HepG2 (cell line): Measurements from ENCODE around the gene GABRR2. TPM values are rescaled to one million over a fixed set of nuclear protein-coding genes. Genes with fewer than 3 reads are reported as not detected.

Experiments
- AKAP8 ChIP-seq: sonication (generic); formaldehyde crosslinking; IDR thresholded peaks from 2 replicates; pipeline ENCODE4 v1.5.1; 2020; ENCODE audit warnings: mild to moderate bottlenecking, missing genetic modification reagents
- BRD4 ChIP-seq: sonication (generic); formaldehyde crosslinking; IDR thresholded peaks from 2 replicates; pipeline ENCODE4 v1.4.0; 2020; ENCODE audit warnings: missing genetic modification reagents
- ETV6 ChIP-seq: sonication (generic); formaldehyde crosslinking; conservative IDR thresholded peaks from 2 replicates; pipeline ENCODE4 v1.4.0; 2020; ENCODE audit warnings: missing genetic modification reagents
- FOXK2 ChIP-seq: fragments of 450-650 bp; IDR thresholded peaks from 2 replicates; pipeline ENCODE4 v1.6.1; 2016
- HOXA3 ChIP-seq: sonication (generic); formaldehyde crosslinking; IDR thresholded peaks from 2 replicates; pipeline ENCODE4 v1.5.0; 2020; ENCODE audit warnings: missing genetic modification reagents
- JARID2 ChIP-seq: sonication (generic); formaldehyde crosslinking; IDR thresholded peaks from 2 replicates; pipeline ENCODE4 v1.8.1; 2023; ENCODE audit warnings: missing genetic modification reagents, inconsistent platforms; ENCODE audit not compliant: insufficient replicate concordance
- MAZ ChIP-seq, 2 experiments: sonication (generic) in 1 of 2; formaldehyde crosslinking in 1 of 2; IDR thresholded peaks; 2 replicates each; pipeline versions ENCODE4 v1.5.0 to v1.6.1; 2012 to 2020; ENCODE audit warnings: low read depth in 2 of 2, mild to moderate bottlenecking in 2 of 2, borderline replicate concordance in 1 of 2, improper control_type of control experiment in 1 of 2, low read length in 1 of 2, missing genetic modification reagents in 1 of 2, moderate library complexity in 1 of 2
- PHF8 ChIP-seq: sonication (generic); formaldehyde crosslinking; IDR thresholded peaks from 2 replicates; pipeline ENCODE4 v1.5.0; 2020; ENCODE audit warnings: missing genetic modification reagents
- POLR2AphosphoS2 ChIP-seq: IDR thresholded peaks from 2 replicates; pipeline ENCODE4 v1.6.1; 2011; ENCODE audit warnings: low read depth, low read length, improper control_type of control experiment
- RAD51 ChIP-seq: fragments of 450-650 bp; IDR thresholded peaks from 2 replicates; pipeline ENCODE4 v1.6.1; 2016; ENCODE audit warnings: borderline replicate concordance
- SRSF9 ChIP-seq: fragments of 200-400 bp; formaldehyde crosslinking; IDR thresholded peaks from 2 replicates; pipeline ENCODE4 v1.6.1; 2018; ENCODE audit warnings: borderline replicate concordance, mild to moderate bottlenecking, low read depth, low read length; ENCODE audit not compliant: insufficient read depth, poor library complexity, severe bottlenecking
- ZC3H4 ChIP-seq: sonication (generic); formaldehyde crosslinking; IDR thresholded peaks from 2 replicates; pipeline ENCODE4 v1.4.0; 2020; ENCODE audit warnings: missing genetic modification reagents, borderline replicate concordance
- ZNF253 ChIP-seq: sonication (generic); formaldehyde crosslinking; IDR thresholded peaks from 2 replicates; pipeline ENCODE4 v1.8.0; 2022; ENCODE audit warnings: mild to moderate bottlenecking, missing genetic modification reagents, borderline replicate concordance
- ZNF572 ChIP-seq: sonication (generic); formaldehyde crosslinking; IDR thresholded peaks from 2 replicates; pipeline ENCODE4 v1.5.1; 2020; ENCODE audit warnings: mild to moderate bottlenecking, missing genetic modification reagents
- ZNF75D ChIP-seq: sonication (generic); formaldehyde crosslinking; IDR thresholded peaks from 2 replicates; pipeline ENCODE4 v1.8.1; 2023; ENCODE audit warnings: missing genetic modification reagents, mild to moderate bottlenecking, borderline replicate concordance
- ZSCAN9 ChIP-seq: IDR thresholded peaks from 2 replicates; pipeline ENCODE4 v1.6.1; 2016; ENCODE audit warnings: borderline replicate concordance
- polyA plus RNA-seq, 8 experiments: library from polyadenylated mRNA; depleted of rRNA in 3 of 8; stranded (reverse) in 7 of 8; unstranded in 1 of 8; fragments of >200 nt; fragmentation: Illumina TruSeq in 4 of 8; extraction: Trizol in 4 of 8; gene quantifications; 2 replicates each; pipeline versions ENCODE4 v1.2.1 to v1.2.3, GENCODE V29; 2011 to 2016; ENCODE audit warnings: low read depth in 4 of 8, missing spikeins in 1 of 8, mixed read lengths in 1 of 8; ENCODE audit not compliant: insufficient read depth in 1 of 8
- total RNA-seq, 5 experiments: library from RNA; depleted of rRNA; stranded (reverse); fragments of >200 nt; fragmentation: Illumina TruSeq; extraction: Trizol; gene quantifications; 2 replicates each; pipeline ENCODE4 v1.2.3, GENCODE V29; 2016; ENCODE audit warnings: low read depth in 1 of 5
- TF ChIP-seq, protein P1 (sequence below): IDR thresholded peaks from 2 replicates; pipeline ENCODE4 v1.6.1; 2016
- TF ChIP-seq, protein P2 (sequence below): sonication (generic); formaldehyde crosslinking; IDR thresholded peaks from 2 replicates; pipeline ENCODE4 v1.8.1; 2023; ENCODE audit warnings: mild to moderate bottlenecking, missing genetic modification reagents
- TF ChIP-seq, protein P3 (sequence below): sonication (generic); formaldehyde crosslinking; IDR thresholded peaks from 2 replicates; pipeline ENCODE4 v1.8.0; 2022; ENCODE audit warnings: mild to moderate bottlenecking, missing genetic modification reagents, moderate library complexity
- TF ChIP-seq, protein P4 (sequence below): sonication (generic); formaldehyde crosslinking; IDR thresholded peaks from 2 replicates; pipeline ENCODE4 v1.4.0; 2020; ENCODE audit warnings: mild to moderate bottlenecking, missing genetic modification reagents
- TF ChIP-seq, protein P5 (sequence below): sonication (generic); formaldehyde crosslinking; IDR thresholded peaks from 2 replicates; pipeline ENCODE4 v1.4.0; 2020; ENCODE audit warnings: missing genetic modification reagents, borderline replicate concordance

GABRR2 gene
- total and polyA plus RNA-seq, 2 of the 13 experiments (the other 11 are each of a cell fraction or from before 2014, with no cell fraction given), result 0.13 TPM; not detected in 1

DNA sequence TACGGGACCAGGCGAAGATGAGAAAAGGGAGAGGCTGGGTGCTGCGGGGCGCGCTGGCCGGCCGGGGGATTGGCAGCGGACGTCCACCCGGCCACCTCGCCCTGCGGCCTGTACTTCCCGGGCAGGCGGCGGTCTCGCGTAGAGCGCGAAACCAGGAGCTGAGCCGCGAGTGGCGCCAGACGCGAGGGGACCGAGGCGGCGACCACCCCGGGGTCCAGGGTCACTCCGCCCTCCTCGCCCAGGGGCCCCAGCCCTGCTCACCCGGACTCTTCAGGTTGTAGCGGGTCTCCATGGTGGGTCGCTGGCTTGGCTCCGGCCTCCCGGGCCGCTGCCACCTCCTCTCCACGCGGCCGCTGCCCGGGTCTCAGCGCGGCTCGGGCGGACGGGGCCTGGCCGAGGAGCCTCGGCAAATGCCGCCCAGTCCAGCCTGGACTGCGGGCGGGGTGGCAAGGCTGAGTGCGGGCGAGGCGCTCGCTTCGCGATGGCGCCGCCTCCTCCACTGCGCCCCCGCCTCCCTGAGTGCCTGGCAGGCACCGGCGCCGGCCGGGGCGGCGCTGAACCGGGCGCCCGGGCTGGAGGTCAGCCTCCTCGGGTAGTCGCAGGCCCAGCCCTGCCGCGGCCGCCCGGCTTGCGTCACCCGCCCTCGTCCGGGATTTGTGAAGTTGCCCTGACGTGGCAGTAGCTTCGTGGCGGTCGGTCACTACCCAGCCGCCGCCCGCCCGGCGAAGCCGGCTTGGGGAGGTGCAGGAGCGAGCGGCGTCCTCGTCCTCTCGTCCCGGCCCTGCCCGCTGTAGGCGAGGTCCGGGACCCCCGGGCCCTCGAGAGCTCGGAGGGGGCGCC, 37.4 kb upstream of the GABRR2 start, which contains the start of gene UBE2J1 (continued):
- TF ChIP-seq ZNF572 (CRISPR knock-in tag) (no peak), ZNF253 (CRISPR knock-in tag) (peak; percentile 75; the same call in 1 of the 2 replicates), BRD4 (CRISPR knock-in tag) (peak; percentile 80; the same call in 1 of the 2 replicates), JARID2 (peak; percentile 43), HOXA3 (CRISPR knock-in tag) (peak; percentile 90), ZSCAN9 (CRISPR knock-in tag) (no peak), ZNF75D (CRISPR knock-in tag) (no peak), ZC3H4 (no peak), PHF8 (CRISPR knock-in tag) (peak; percentile 93), RAD51 (no peak), MAZ (IDR thresholded peaks at IDR 0.05; ENCODE audit: borderline replicate concordance, low read depth, low read length) (0 out of 2 replicates have a peak, but pooled peaks have one; percentile 57), MAZ (CRISPR knock-in tag; IDR thresholded peaks at IDR 0.05; ENCODE audit: low read depth) (peak; percentile 90), AKAP8 (CRISPR knock-in tag) (no peak), SRSF9 (no peak), FOXK2 (no peak), POLR2AphosphoS2 (no peak), ETV6 (CRISPR knock-in tag) (peak; percentile 20; the same call in 1 of the 2 replicates)
- TF ChIP-seq, protein P1, sequence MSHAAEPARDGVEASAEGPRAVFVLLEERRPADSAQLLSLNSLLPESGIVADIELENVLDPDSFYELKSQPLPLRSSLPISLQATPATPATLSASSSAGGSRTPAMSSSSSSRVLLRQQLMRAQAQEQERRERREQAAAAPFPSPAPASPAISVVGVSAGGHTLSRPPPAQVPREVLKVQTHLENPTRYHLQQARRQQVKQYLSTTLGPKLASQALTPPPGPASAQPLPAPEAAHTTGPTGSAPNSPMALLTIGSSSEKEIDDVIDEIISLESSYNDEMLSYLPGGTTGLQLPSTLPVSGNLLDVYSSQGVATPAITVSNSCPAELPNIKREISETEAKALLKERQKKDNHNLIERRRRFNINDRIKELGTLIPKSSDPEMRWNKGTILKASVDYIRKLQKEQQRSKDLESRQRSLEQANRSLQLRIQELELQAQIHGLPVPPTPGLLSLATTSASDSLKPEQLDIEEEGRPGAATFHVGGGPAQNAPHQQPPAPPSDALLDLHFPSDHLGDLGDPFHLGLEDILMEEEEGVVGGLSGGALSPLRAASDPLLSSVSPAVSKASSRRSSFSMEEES (CRISPR knock-in tag), result no peak
- TF ChIP-seq, protein P2, sequence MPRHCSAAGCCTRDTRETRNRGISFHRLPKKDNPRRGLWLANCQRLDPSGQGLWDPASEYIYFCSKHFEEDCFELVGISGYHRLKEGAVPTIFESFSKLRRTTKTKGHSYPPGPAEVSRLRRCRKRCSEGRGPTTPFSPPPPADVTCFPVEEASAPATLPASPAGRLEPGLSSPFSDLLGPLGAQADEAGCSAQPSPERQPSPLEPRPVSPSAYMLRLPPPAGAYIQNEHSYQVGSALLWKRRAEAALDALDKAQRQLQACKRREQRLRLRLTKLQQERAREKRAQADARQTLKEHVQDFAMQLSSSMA (CRISPR knock-in tag), result no peak
- TF ChIP-seq, protein P3, sequence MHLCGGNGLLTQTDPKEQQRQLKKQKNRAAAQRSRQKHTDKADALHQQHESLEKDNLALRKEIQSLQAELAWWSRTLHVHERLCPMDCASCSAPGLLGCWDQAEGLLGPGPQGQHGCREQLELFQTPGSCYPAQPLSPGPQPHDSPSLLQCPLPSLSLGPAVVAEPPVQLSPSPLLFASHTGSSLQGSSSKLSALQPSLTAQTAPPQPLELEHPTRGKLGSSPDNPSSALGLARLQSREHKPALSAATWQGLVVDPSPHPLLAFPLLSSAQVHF (CRISPR knock-in tag), result 0 out of 2 replicates have a peak, but pooled peaks have one; percentile 58
- TF ChIP-seq, protein P4, sequence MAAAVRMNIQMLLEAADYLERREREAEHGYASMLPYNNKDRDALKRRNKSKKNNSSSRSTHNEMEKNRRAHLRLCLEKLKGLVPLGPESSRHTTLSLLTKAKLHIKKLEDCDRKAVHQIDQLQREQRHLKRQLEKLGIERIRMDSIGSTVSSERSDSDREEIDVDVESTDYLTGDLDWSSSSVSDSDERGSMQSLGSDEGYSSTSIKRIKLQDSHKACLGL (CRISPR knock-in tag), result peak; percentile 73
- TF ChIP-seq, protein P5, sequence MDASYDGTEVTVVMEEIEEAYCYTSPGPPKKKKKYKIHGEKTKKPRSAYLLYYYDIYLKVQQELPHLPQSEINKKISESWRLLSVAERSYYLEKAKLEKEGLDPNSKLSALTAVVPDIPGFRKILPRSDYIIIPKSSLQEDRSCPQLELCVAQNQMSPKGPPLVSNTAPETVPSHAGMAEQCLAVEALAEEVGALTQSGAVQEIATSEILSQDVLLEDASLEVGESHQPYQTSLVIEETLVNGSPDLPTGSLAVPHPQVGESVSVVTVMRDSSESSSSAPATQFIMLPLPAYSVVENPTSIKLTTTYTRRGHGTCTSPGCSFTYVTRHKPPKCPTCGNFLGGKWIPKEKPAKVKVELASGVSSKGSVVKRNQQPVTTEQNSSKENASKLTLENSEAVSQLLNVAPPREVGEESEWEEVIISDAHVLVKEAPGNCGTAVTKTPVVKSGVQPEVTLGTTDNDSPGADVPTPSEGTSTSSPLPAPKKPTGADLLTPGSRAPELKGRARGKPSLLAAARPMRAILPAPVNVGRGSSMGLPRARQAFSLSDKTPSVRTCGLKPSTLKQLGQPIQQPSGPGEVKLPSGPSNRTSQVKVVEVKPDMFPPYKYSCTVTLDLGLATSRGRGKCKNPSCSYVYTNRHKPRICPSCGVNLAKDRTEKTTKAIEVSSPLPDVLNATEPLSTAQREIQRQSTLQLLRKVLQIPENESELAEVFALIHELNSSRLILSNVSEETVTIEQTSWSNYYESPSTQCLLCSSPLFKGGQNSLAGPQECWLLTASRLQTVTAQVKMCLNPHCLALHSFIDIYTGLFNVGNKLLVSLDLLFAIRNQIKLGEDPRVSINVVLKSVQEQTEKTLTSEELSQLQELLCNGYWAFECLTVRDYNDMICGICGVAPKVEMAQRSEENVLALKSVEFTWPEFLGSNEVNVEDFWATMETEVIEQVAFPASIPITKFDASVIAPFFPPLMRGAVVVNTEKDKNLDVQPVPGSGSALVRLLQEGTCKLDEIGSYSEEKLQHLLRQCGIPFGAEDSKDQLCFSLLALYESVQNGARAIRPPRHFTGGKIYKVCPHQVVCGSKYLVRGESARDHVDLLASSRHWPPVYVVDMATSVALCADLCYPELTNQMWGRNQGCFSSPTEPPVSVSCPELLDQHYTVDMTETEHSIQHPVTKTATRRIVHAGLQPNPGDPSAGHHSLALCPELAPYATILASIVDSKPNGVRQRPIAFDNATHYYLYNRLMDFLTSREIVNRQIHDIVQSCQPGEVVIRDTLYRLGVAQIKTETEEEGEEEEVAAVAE (CRISPR knock-in tag), result 0 out of 2 replicates have a peak, but pooled peaks have one; percentile 10
